Transverse colon (tissue), 1 donor: ENCODE results near the gene SLC26A9.

Experiments used
- EP300 ChIP-seq: sonication (generic); formaldehyde crosslinking; IDR thresholded peaks from one replicate; pipeline ENCODE4 v1.6.1; 2017; ENCODE audit warnings: antibody characterized with exemption, low read depth
- POLR2A ChIP-seq: fragments of 450-650 bp; IDR thresholded peaks from one replicate; pipeline ENCODE4 v1.6.1; 2016; ENCODE audit warnings: antibody characterized with exemption, mild to moderate bottlenecking, moderate library complexity

DNA sequence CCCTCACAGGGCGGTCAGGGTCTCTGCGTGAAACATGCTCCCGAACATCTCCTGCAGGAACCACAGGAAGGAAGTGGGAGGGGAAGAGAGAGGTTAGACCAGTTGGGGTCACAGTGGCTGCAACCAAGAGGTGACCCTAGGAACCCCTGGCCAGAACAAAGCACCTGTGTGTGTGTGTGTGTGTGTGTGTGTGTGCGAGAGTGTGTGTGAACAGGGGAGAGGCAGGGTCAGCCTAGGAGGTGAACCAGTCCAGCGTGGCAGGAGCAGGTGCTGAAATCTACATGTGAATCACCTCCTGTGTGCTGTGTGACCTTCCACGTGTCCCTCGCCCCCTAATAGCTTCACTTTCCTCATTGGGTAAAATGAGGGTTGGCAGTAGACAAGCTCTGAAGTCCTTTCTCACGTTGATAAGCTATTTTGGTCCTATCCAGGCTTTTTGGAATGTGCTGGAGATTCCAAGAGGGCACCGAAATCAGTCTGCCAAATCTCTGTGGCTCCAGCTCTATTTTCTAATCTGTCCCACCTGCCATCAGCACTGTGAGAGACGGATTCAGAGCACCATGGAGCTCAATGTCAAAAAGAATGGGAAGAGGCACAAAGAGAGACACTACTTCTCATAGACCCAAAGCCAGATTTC lies 27.8 kb downstream of the SLC26A9 start:
- TF ChIP-seq EP300 (no peak), POLR2A (no peak)
